CD4-positive, alpha-beta T cell (primary cell): ENCODE data around the gene HDAC5. TPM values are rescaled to one million over a fixed set of nuclear protein-coding genes. Genes with fewer than 3 reads are reported as not detected.

Experiments
- ATAC-seq: fragments of 200-7000 bp; cut with Tn5 transposase; one replicate; pipeline ENCODE4 v1.10.0; 2022; ENCODE audit warnings: mild to moderate bottlenecking; ENCODE audit not compliant: poor library complexity
- CTCF ChIA-PET: fragments of 350-600 bp; sonication (Branson Sonifier 250); formaldehyde crosslinking; loops from one replicate; lab custom pipeline; 2021; ENCODE audit warnings: antibody characterized with exemption, inconsistent platforms; lab: Charles Lee
- POLR2A ChIA-PET: fragments of 350-600 bp; sonication (Branson Sonifier 250); formaldehyde crosslinking; loops from one replicate; lab custom pipeline; 2021; ENCODE audit warnings: antibody characterized with exemption, inconsistent platforms; lab: Charles Lee
- DNase-seq, 14 experiments: peaks; one replicate each; pipeline ENCODE4 v3.0.0-alpha.2; 2013 to 2020; ENCODE audit warnings: mixed read lengths in 2 of 14
- H3K27ac ChIP-seq, 2 donors: one replicate each; pipeline versions ENCODE4 v1.5.1 to v1.7.0; 2013; ENCODE audit warnings: low read length in 2 of 2, low read depth in 1 of 2, mild to moderate bottlenecking in 1 of 2
- H3K27me3 ChIP-seq, 2 experiments: 1 replicate in 1 of 2; 2 replicates in 1 of 2; pipeline versions ENCODE4 v1.6.1 to v1.7.0; 2013; ENCODE audit warnings: low read length in 2 of 2, control low read depth in 1 of 2, mild to moderate bottlenecking in 1 of 2, moderate library complexity in 1 of 2; ENCODE audit not compliant: insufficient read depth in 2 of 2, control insufficient read depth in 1 of 2
- H3K36me3 ChIP-seq: one replicate; pipeline ENCODE4 v1.6.1; 2013; ENCODE audit warnings: low read length, control low read depth; ENCODE audit not compliant: insufficient read depth
- H3K4me1 ChIP-seq: one replicate; pipeline ENCODE4 v1.6.1; 2013; ENCODE audit warnings: low read length, control low read depth; ENCODE audit not compliant: insufficient read depth
- H3K4me3 ChIP-seq: one replicate; pipeline ENCODE4 v1.5.1; 2013; ENCODE audit warnings: mild to moderate bottlenecking, low read length, moderate library complexity
- H3K9me3 ChIP-seq, 2 experiments: 1 replicate in 1 of 2; 2 replicates in 1 of 2; pipeline versions ENCODE4 v1.6.1 to v1.7.0; 2013; ENCODE audit warnings: low read length in 2 of 2, mild to moderate bottlenecking in 2 of 2, control low read depth in 1 of 2, moderate library complexity in 1 of 2; ENCODE audit not compliant: control insufficient read depth in 1 of 2, insufficient read depth in 1 of 2
- H3K27ac Mint-ChIP-seq: one replicate; pipeline ENCODE4 v1.8.0; 2020; ENCODE audit warnings: mixed read lengths
- H3K27me3 Mint-ChIP-seq: one replicate; pipeline ENCODE4 v1.8.0; 2021; ENCODE audit warnings: mixed read lengths
- H3K36me3 Mint-ChIP-seq: one replicate; pipeline ENCODE4 v1.8.0; 2021; ENCODE audit warnings: low read depth, mixed read lengths
- H3K4me1 Mint-ChIP-seq: one replicate; pipeline ENCODE4 v1.8.0; 2021; ENCODE audit warnings: low read depth, mixed read lengths
- H3K4me3 Mint-ChIP-seq: one replicate; pipeline ENCODE4 v1.8.0; 2020; ENCODE audit warnings: mild to moderate bottlenecking, mixed read lengths
- H3K9me3 Mint-ChIP-seq: one replicate; pipeline ENCODE4 v1.8.0; 2020; ENCODE audit warnings: mixed read lengths
- CTCF ChIP-seq: fragments of 200-600 bp; IDR thresholded peaks from one replicate; pipeline ENCODE4 v1.8.0; 2022; ENCODE audit warnings: antibody characterized with exemption, mild to moderate bottlenecking
- intact Hi-C, 2 experiments: fragments of 100-400 bp; cut with DNase I in 1 of 2; cut with micrococcal nuclease in 1 of 2; formaldehyde crosslinking; loops; one replicate each; pipeline versions ENCODE4 v1.15.1 to v1.9.0; 2023 to 2025; cut with DNase I, micrococcal nuclease
- total RNA-seq, 174 experiments: library from RNA in 2 of 174; stranded (reverse) in 2 of 174; gene quantifications; one replicate each; pipeline ENCODE4 v1.2.3 and lab custom pipeline; 2021 to 2026

The HDAC5 gene
- total RNA-seq, 2 experiments from 2014 or later = 92.0 to 92.5 TPM

- DNase-seq = no peak
- H3K27ac ChIP-seq = no peak overlapping the region
- H3K9me3 ChIP-seq = no peaks in the 10 kb centered on the region
- no peak overlapping the region for H3K27ac Mint-ChIP-seq
- no peak for TF ChIP-seq CTCF
- H3K4me1 ChIP-seq = peaks cover 46% of the 10 kb centered on the region
- no peaks in the 10 kb centered on the region for H3K27me3 ChIP-seq
- no peaks in the 10 kb centered on the region for H3K27me3 Mint-ChIP-seq
- peaks cover 20% of the 10 kb centered on the region for H3K36me3 Mint-ChIP-seq
- ATAC-seq = no peak
- H3K36me3 ChIP-seq = peaks cover 20% of the 10 kb centered on the region
- H3K4me3 ChIP-seq = no peak overlapping the region
- intact Hi-C loops = no loop called here
- H3K9me3 Mint-ChIP-seq = no peaks in the 10 kb centered on the region
- peak overlapping the region; percentile 71 for H3K4me3 Mint-ChIP-seq
- CTCF ChIA-PET = no interaction called here
- H3K4me1 Mint-ChIP-seq = peaks cover 56% of the 10 kb centered on the region
- POLR2A ChIA-PET = no interaction called here
Observed at GRCh38 chr17:44119062-44119461, 4.4 kb downstream of the HDAC5 start.

- H3K27ac Mint-ChIP-seq = no peak overlapping the region
- Histone ChIP-seq H3K4me1 (peaks cover 44% of the 10 kb centered on the region), H3K9me3 (no peaks in the 10 kb centered on the region), H3K36me3 (peaks cover 21% of the 10 kb centered on the region), H3K27ac (no peak overlapping the region), H3K27me3 (no peaks in the 10 kb centered on the region), H3K4me3 (no peak overlapping the region)
- no peaks in the 10 kb centered on the region for H3K27me3 Mint-ChIP-seq
- H3K9me3 Mint-ChIP-seq = no peaks in the 10 kb centered on the region
- ATAC-seq (no peak), DNase-seq (no peak)
- intact Hi-C loops = no loop called here
- ChIA-PET POLR2A (no interaction called here), CTCF (interaction anchor here (0.6 kb wide), 1 partner anchor 23 kb away, joined by 4 read pairs; no protein-coding TSS in a partner anchor)
- no peak for TF ChIP-seq CTCF
- peaks cover 55% of the 10 kb centered on the region for H3K4me1 Mint-ChIP-seq
- H3K36me3 Mint-ChIP-seq = peaks cover 18% of the 10 kb centered on the region
- H3K4me3 Mint-ChIP-seq = peak overlapping the region; percentile 71
Observed at GRCh38 chr17:44118427-44119050, 4.9 kb downstream of the HDAC5 start.

- Histone ChIP-seq H3K4me1 (peaks cover 39% of the 10 kb centered on the region), H3K36me3 (peaks cover 30% of the 10 kb centered on the region), H3K27ac (no peak overlapping the region), H3K9me3 (no peaks in the 10 kb centered on the region), H3K27me3 (no peaks in the 10 kb centered on the region), H3K4me3 (no peak overlapping the region)
- Mint-ChIP-seq H3K4me1 (peaks cover 58% of the 10 kb centered on the region), H3K27ac (no peak overlapping the region), H3K9me3 (no peaks in the 10 kb centered on the region), H3K27me3 (no peaks in the 10 kb centered on the region), H3K36me3 (peaks cover 19% of the 10 kb centered on the region), H3K4me3 (no peak overlapping the region)
- ATAC-seq (no peak), DNase-seq (no peak)
- no peak for TF ChIP-seq CTCF
- intact Hi-C loops = no loop called here
- ChIA-PET CTCF (no interaction called here), POLR2A (interaction anchor here (0.6 kb wide), 1 partner anchor 39 kb away, joined by 3 read pairs; no protein-coding TSS in a partner anchor)
Observed at GRCh38 chr17:44117351-44117750, 6.1 kb downstream of the HDAC5 start.
